NCI-H446 (cell line): ENCODE results near the gene COMMD8.

Experiments
- DNase-seq, 2 experiments: peaks; one replicate each; lab custom pipeline; 2025; lab: John Stamatoyannopoulos, UW

COMMD8 gene

DNA sequence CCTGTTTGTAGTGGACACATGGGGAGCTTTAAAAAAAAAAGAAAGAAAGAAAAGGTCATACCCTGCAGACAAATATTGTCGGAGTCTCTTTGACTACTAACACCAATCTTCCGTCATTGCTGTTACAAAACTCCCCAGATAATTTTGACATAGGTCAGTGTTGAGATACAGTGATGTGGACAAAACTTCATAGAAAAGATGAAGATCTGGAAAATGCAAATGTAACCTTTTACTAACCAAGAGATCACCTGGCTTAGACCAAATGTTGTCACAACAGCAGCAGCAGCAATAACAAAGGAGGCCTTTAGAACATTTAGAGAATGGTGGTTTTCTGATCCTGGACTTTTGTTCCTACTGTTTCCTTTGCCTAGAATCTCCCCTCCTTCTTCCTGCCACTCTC is 8.1 kb upstream of the COMMD8 start:
- no peak for DNase-seq

DNA sequence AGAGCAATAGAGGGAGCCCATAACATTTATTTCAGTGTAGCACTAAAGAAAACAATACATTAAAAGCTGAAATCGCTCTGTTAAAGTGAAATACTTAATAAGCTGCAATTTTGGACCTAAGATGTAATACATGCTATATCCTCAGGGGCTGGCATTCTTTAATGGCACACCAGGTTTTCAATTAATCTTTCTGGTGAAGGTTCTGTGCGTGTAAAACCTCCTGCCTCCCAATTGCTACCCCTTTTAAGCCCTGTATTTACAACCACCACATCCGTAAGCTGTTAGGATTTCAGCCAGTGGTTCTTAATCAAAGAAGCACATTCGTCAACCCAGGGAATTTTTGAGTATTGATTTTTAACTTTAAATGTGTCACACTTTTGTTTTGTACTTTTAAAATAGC is 7.6 kb upstream of the COMMD8 start:
- no peak for DNase-seq

DNA sequence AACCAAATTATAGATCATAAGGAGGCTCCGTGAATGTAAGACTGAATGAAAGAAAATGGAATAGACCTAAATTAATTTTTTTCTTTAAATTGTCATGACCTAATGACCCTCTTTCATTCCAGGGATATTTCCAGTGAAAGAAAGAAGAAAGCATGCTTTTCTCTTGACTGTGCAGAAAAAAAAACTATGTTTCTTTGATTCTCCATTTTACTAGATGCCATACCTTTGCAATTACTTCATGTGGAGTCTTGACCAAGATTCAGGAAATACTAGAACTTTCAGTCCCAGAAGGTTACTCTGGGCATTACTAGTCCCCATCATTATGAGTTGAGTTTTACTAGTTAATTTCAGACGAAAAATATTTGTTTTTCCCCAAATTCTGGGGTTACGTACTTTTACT is 6.4 kb upstream of the COMMD8 start:
- no peak for DNase-seq

DNA sequence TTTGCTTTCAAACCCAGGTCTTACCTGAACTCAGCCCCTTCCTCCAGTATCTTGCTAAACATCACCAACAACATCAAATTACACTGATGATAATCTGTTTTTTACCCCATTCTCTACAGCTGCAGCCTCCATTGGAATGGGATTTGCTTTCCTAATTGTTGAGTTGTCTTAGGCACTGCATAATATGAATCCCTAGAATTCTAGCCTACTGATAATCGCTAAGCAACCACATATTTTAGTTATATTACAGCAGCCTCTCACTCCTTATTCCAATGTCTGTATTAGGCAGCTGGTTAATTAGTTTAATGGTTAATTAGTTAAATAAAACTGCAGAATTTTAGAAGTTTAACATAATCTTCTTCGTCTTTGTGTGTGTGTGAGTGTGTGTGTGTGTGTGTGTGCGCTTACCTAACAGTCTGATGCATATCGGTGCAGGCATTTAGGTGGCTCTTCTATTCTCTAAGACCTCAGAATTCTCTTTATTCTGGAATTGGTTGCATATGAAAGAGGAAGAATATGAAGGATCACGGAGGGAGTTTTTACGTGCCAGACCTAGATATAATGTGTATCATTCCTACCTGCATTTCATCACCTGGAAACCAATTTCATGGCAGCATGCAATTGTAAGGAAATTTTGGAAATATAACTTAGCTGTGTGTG is 5.3 kb upstream of the COMMD8 start:
- no peak for DNase-seq

DNA sequence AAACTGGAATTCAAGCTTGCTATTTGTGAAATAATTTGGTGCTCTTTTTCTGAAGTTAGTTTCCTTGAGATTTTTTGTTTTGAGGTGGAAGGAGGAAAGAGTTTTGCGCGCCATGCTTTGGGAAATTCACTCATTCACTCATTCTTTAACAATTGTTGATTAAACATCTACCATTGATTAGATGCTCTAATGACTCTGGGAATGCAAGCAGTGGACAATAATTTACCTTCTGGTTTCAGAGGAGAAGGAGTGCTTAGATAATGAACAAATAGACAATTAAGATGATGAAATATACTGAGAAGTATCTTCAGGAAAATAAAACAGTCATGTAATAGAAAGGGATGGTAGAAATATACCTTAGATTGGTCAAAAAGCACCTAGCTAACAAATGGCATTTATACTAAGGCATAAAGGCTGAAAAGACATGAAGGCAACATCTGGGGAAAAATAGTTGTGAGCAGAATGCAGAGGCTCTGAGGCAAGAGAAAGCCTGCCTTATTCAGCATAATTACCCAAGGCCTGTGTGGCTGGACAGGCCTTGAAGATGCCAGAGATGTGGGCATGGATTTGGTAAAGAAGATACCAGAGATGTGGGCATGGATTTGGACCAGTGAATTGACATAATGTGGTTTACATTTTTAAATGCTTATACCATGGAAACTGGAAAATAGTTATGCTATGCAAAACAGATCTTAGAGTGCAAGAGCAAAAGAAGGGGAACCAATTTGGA is 2.7 kb upstream of the COMMD8 start:
- no peak for DNase-seq

DNA sequence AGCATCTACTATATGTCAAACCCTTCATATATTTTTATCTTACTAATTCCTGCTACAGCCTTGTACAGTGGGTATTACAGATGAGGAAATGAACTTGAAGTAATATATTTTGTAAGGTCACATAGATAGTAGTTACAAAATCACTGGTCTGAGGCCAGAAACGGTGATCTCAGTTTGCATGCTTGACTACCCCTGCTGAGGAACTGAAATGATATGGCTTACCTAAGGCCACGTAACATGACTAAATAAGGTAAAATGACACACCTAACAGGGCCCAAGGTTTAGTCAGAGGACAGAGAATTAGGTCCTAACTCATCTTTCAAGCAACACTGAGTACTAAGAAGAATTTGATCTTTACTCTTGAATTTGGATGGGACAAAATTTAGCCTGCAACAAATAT is 1.5 kb upstream of the COMMD8 start:
- no peak for DNase-seq

DNA sequence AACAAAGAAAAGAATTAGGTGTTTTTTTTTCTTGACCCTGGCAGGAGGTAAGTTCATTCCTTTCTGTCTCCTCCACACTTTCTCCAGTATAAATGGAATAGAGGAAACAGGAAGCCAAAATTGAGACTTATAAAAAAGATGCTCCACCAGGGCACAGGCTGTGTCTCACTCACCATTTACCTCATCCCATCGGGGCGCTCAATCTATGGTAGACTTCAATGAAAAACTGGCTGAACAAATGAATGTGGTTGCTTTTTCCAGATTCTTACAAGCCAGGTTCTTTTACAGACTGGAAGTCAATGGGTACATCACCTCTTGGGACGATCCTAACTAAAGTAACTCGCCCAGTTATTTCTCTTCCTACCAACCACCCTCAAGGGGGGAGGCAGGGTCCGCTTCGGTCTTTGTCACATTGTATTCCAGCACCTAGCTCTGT is 685 bp downstream of the COMMD8 start:
- no peak for DNase-seq

DNA sequence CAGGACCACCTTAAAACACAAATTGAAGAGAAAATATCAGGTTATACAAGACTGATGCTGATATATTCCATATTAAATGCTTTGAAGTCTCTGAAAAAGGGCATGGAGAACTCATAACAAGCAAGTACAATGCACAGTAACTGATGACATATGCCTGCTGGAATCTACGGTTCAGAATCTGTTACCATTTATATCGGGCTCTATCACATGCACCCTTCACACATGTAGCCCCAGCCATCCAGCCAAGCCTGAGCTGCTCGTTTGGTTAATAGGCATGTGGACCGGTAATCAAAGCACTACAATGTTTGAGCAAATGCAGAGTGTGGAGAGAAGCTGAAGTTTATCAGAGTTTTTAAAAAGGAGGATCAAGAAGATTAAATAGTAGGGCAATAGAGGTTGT is 11.8 kb downstream of the COMMD8 start:
- no peak for DNase-seq

DNA sequence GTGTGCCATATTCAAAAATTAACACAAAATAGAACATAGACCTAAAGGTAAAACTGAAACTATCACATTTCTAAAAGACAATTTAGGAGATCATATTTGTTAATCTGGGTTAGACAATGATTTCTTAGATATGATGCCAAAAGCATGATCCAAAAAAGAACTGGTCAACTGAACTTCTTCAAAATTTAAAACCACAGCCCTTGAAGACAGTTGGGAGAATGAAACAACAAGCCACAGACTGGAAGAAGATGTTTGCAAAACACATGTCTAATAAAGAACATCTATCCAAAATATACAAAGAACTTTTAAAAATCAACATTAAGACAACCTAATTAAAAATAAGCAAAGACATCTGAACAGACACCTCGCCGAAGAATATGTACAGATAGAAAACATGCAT is 19.5 kb downstream of the COMMD8 start:
- DNase-seq: no peak

DNA sequence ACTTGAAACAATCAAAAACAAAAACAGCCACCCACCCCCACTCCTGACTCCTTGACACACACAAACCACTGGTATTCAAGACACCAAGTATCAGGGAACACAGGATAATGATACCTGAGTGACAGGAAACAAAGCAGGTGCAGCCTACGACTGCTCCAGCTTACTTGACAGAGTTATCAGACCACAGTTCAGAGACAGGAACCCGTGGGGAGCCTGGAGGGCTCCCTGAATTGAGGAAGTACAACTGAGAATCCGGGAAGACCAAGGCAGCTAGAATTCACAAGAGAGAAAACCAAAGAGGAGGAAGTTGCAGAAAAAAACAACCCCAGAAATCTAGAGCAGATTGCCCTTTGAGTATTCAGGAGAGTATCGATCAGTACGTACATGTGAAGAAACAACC is 20.5 kb downstream of the COMMD8 start:
- DNase-seq: no peak

DNA sequence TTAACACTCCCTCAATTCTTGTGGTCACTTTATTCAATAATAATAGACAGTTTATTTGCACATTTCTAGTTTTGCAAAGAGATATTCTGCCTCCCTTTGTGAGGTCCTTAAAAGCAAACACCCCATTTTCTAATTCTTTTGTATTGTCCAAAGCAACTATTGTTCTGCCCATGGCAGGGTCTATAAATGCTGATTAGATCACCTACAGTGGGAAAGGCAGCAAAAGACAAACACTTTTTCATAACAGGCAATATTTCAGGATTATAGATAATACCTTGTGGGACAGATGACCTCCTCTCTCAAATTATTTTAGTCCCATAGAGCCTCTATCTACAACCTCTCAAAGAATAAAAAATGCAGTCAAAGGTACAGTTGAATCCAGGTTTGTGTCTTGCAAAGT is 28.6 kb downstream of the COMMD8 start:
- DNase-seq: no peak

DNA sequence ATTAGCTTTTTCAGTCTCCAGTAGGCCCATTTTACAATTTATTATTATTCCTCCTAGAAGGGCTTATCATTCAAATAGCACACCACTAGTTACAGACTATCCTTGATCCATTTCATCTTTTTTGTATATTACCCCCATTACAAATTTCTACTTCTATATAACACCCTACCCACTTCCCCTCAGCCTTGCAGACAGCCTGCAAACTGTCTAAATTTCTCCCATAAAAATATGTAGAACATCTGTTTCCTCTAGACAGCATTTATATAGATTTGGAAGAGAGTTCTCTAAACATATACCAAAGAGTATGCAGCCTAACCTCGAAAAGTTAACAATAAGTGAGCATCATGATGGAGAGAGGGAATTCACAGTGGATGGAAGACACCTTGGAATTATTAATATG is 30.8 kb downstream of the COMMD8 start:
- no peak for DNase-seq

DNA sequence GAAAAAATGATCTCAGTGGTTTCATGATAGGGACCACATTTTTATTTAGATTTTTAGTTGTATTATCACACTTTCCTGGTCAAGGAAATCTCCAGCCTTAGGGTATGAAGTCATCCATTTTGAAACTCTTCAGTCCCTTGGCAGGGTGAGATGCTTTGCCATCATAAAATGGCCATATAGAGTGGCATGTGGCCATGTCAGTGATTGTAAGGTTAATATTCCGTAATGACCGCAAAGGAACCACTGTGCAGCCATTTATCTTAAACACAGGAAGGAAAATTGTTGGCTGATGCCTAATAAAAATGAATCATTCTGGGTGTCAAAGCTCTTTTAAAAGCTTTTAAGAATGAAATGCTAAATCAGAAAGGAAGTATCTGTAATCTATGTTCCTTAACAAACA is 35.6 kb downstream of the COMMD8 start:
- DNase-seq: no peak

DNA sequence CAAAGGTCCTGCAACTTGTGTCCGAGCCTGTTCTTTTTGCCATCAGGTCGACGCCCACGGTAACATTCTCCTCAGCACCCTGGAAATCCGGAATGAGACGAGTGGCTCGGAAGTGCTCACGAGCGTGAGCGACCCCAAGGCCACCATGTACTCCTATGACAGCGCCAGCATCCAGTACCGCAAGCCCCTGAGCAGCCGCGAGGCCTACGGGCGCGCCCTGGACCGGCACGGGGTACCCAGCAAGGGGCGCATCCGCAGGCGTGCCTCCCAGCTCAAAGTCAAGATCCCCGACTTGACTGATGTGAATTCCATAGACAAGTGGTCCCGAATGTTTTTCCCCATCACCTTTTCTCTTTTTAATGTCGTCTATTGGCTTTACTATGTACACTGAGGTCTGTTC is 37.9 kb downstream of the COMMD8 start:
- DNase-seq: no peak

DNA sequence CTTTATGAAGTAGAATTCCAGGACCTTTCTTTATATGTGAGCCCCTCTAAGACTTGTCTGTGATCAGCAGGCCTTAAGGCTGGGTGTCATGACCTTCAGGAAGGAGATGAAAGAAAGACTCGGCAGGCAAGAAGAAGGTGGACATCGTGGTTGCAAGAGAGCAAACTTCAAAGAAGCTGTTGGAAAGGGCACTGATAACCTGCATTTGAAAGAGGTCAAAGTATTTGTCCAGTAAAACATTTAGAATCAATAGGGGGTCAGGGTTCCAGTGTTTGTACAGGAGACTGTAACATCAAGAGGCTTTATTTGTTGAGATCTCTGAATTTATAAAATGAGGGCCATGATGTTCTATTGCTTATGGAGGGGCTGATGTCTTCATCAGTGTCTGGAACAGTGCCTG is 44.2 kb downstream of the COMMD8 start:
- no peak for DNase-seq

DNA sequence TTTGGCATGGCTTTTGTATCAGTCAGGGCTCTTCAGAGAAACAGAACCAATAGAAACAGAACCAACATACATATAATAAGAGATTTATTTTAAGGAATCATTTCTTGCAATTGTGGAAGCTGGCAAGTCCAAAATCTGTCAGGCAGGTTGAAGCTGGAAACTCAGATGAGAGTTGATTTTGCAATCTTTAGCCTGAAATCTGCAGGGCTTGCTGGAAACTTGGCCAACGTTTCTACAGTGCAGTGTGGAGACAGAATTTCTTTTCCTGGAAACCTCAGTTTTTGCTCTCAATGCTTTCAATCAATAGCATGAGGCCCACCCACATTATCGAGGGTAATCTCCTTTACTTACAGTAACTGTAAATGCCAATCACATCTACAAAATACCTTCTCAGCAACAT is 45.4 kb downstream of the COMMD8 start:
- DNase-seq: no peak

DNA sequence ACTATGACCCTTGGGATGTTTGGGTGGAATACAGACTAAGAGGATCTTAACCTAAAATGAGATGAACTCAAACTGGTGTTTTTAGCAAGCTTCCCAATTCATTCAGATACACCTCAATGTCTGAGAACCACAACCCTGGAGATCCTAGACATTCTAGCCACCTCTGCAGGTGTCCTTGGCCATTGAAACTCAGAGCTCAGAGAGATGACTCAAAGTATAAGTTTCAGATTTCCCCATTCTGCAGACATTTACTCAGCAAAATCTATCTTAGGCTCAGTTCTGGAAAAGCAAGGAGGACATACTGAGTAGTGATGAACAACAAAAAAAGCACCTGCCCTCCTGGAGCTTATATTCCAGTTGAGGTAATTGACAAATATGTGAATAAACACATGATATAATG is 47.8 kb downstream of the COMMD8 start:
- DNase-seq: no peak

DNA sequence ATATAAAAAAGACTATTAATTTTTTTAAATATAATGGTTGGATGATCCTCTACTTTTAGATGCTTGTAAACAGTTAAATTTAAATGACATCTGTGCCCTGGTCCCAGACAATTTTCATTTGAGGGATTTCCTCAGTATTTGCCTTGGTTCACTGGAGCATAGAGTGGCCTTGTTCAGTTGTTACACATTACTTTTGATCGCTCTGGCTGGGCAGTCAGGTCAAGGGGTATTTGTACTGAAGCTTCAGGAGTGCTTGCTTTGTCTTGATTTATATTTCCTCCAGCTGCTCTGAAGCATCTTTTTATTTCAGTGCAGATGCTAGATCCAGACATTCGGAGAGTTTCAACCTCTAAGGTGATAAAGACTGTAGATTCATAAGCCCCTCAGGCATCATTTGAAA is 50.0 kb downstream of the COMMD8 start:
- no peak for DNase-seq

DNA sequence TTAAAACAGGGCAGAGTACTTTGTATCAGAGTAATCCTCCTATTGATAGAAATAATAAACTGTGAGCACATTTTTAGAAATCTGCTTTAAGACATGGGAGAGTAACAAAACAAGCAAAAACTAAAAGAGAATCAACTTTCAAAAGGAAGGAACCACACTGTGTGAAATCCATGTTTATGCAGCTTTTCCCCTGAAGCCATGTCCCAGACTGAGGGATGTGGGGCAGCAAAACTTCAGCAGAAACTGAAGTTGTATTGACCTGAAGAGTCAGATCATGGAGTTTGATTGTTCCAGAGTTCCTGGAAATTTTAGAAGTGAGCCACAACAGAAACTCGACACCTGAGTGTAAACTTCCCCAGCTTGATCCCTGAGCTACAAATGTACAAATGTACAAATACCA is 53.2 kb downstream of the COMMD8 start:
- no peak for DNase-seq

DNA sequence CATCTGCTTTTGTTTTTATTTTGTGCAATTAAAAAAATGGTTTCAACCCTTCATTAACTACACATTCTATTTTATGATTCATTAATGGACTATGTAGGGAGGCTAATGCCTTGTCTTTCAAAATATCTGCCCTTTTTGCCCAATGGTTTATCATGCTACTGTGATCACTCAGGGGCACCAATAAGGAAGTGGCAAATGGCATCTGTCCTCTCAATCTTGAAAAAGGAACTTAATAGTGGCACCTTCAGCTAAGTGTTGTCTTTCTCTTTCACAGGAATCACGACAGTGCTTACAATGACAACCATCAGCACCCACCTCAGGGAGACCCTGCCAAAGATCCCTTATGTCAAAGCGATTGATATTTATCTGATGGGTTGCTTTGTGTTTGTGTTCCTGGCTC is 57.1 kb downstream of the COMMD8 start:
- DNase-seq: no peak
